Measurements from ENCODE around the gene CYB5RL. TPM values are rescaled to one million over a fixed set of nuclear protein-coding genes. Genes with fewer than 3 reads are reported as not detected.
A peak's percentile ranks its signal among the peaks of the same experiment; 100 is the strongest.

Gene CYB5RL
- total RNA-seq, 2 donors from 2014 or later = 8.2 to 11.0 TPM

DNA sequence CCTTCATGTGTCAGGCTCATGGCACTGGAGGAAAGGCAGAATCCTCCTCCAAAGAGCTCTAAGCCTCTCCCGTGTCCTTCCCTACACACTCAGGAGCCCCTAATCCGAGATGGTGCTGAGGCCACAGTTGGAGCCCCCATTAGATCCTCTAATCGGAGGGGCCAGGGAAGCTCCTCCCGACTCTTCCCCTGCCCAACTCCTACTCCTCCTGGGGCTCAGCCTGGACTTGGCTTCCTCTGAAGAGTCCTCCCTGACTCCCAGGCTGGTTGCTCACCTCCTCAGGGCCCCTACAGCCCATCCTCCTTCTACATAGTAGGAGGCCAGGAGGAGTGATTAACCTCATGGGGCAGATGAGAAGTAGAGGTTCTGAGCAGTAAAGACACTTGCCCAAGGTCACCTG, 25.7 kb downstream of the CYB5RL start:
- Histone ChIP-seq H3K9ac (ENCODE audit: extremely low read depth, low read length, poor library complexity, severe bottlenecking) (no peak overlapping the region), H3K36me3 (ENCODE audit: control insufficient read depth, insufficient read depth, low read length) (no peaks in the 10 kb centered on the region), H3K4me1 (ENCODE audit: control insufficient read depth, insufficient read depth, low read length) (no peaks in the 10 kb centered on the region), H3K27me3 (ENCODE audit: control insufficient read depth, insufficient read depth, low read length, poor library complexity, severe bottlenecking) (no peaks in the 10 kb centered on the region), H3K27ac (ENCODE audit: low read depth, low read length) (peak overlapping the region; percentile 38), H3K9me3 (ENCODE audit: control insufficient read depth, low read length) (no peaks in the 10 kb centered on the region), H3K4me3 (ENCODE audit: low read length) (no peak overlapping the region)
- no peak overlapping the region for H3K27ac Mint-ChIP-seq
- WGBS, 2 experiments (ENCODE audit: insufficient coverage in 1 of 2, insufficient read length in 1 of 2) = 83 to 93% methylated on average over 4 of the region's 4 CpGs
- no peak for DNase-seq
- no peaks in the 10 kb centered on the region for H3K27me3 Mint-ChIP-seq (ENCODE audit: insufficient read depth)
- H3K4me1 Mint-ChIP-seq = no peaks in the 10 kb centered on the region
- no peak overlapping the region for H3K4me3 Mint-ChIP-seq
- TF ChIP-seq, protein P1, sequence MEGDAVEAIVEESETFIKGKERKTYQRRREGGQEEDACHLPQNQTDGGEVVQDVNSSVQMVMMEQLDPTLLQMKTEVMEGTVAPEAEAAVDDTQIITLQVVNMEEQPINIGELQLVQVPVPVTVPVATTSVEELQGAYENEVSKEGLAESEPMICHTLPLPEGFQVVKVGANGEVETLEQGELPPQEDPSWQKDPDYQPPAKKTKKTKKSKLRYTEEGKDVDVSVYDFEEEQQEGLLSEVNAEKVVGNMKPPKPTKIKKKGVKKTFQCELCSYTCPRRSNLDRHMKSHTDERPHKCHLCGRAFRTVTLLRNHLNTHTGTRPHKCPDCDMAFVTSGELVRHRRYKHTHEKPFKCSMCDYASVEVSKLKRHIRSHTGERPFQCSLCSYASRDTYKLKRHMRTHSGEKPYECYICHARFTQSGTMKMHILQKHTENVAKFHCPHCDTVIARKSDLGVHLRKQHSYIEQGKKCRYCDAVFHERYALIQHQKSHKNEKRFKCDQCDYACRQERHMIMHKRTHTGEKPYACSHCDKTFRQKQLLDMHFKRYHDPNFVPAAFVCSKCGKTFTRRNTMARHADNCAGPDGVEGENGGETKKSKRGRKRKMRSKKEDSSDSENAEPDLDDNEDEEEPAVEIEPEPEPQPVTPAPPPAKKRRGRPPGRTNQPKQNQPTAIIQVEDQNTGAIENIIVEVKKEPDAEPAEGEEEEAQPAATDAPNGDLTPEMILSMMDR (conservative IDR thresholded peaks at IDR 0.05) = no peak
- no peaks in the 10 kb centered on the region for H3K9me3 Mint-ChIP-seq
- no peaks in the 10 kb centered on the region for H3K36me3 Mint-ChIP-seq (ENCODE audit: low read depth)

DNA sequence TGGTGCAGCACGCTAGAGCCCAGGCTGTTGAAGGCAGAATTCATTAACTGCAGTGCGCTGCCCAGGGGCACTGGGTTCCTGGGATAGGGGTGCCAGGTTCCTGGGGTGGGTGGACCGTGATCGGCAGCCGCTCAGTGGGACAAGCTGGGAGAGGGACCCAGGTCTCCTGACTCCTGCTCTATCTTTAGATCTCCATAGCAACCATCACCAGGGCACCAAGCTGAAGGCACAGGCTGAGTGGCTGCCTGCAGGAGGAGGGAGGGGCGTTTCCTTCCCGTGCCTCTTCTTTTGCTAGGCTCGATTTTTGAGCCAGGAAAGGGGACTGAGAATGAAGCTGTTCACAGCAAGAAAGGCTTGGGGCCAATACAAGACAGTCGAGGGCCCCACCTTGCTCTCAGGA, 26.1 kb downstream of the CYB5RL start:
- Mint-ChIP-seq H3K4me3 (no peak overlapping the region), H3K27me3 (ENCODE audit: insufficient read depth) (no peaks in the 10 kb centered on the region)
- 80 to 81% methylated on average over 2 to 9 of the region's 9 CpGs for WGBS, 2 experiments (ENCODE audit: insufficient coverage in 1 of 2, insufficient read length in 1 of 2)

DNA sequence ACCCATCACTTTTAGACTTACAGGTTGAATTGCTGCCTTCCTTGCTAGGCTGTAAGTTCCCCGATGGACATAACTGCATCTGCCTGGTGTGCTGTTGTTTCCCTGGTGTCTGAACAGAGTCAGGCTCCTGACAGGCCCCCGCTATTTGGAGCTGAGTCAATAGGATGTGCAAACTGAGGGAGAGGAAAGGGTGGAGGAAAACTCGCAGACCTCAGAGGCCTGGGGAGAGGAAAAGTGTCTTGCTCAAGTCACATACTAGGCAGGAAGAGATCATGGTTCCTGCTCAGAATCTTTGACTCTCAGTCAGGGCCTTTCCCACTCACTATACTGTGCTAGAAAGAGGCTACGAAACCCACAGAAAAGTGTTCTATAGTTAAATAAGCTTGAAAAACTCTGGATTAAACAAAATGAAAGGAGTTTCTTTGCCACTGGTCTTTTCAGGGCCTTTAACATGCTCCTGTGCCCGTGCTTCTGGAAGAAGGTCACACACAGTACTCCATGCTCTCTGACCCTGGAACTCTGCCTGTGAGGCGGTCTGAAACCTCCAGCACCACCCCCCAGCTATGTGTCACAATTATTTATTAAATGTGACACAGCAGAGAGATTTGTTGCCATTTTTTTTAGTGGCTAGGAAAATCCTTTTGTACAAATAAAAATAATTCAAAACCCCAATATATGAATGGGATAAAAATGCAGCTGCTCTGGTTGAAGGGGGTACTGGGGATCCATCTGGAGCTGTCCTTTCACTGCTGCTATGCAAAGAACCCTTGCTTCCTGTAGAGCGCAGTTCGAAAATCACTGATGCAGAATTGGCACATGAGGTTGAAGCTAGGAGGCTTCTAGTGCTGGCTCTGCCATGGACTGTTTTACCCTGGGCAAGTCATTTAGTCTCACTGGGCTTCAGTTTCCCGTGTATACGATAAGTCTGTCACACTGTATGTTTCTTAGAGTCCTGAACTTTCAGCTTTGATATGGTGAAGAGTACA, 26.9 kb downstream of the CYB5RL start:
- Mint-ChIP-seq H3K27me3 (ENCODE audit: insufficient read depth) (no peaks in the 10 kb centered on the region), H3K9me3 (no peaks in the 10 kb centered on the region), H3K36me3 (ENCODE audit: low read depth) (no peaks in the 10 kb centered on the region), H3K4me3 (no peak overlapping the region), H3K27ac (no peak overlapping the region), H3K4me1 (no peaks in the 10 kb centered on the region)
- DNase-seq = no peak
- 88 to 94% methylated on average over 8 to 10 of the region's 10 CpGs for whole genome bisulfite sequencing, 2 experiments (ENCODE audit: insufficient coverage in 1 of 2, insufficient read length in 1 of 2)
- H3K4me3 ChIP-seq (ENCODE audit: low read length) = no peak overlapping the region
- no peaks in the 10 kb centered on the region for H3K4me1 ChIP-seq (ENCODE audit: control insufficient read depth, insufficient read depth, low read length)
- H3K27ac ChIP-seq (ENCODE audit: low read depth, low read length) = peak overlapping the region; percentile 60
- TF ChIP-seq, protein P1 (conservative IDR thresholded peaks at IDR 0.05) = no peak
- H3K36me3 ChIP-seq (ENCODE audit: control insufficient read depth, insufficient read depth, low read length) = no peaks in the 10 kb centered on the region
- no peaks in the 10 kb centered on the region for H3K27me3 ChIP-seq (ENCODE audit: control insufficient read depth, insufficient read depth, low read length, poor library complexity, severe bottlenecking)
- no peaks in the 10 kb centered on the region for H3K9me3 ChIP-seq (ENCODE audit: control insufficient read depth, low read length)
- no peak overlapping the region for H3K9ac ChIP-seq (ENCODE audit: extremely low read depth, low read length, poor library complexity, severe bottlenecking)

More for the DNA sequence above, 26.1 kb downstream of the CYB5RL start:
- Histone ChIP-seq H3K9ac (ENCODE audit: extremely low read depth, low read length, poor library complexity, severe bottlenecking) (no peak overlapping the region), H3K4me3 (ENCODE audit: low read length) (no peak overlapping the region), H3K4me1 (ENCODE audit: control insufficient read depth, insufficient read depth, low read length) (no peaks in the 10 kb centered on the region), H3K9me3 (ENCODE audit: control insufficient read depth, low read length) (no peaks in the 10 kb centered on the region), H3K27ac (ENCODE audit: low read depth, low read length) (peak overlapping the region; percentile 38), H3K36me3 (ENCODE audit: control insufficient read depth, insufficient read depth, low read length) (no peaks in the 10 kb centered on the region), H3K27me3 (ENCODE audit: control insufficient read depth, insufficient read depth, low read length, poor library complexity, severe bottlenecking) (no peaks in the 10 kb centered on the region)
- Mint-ChIP-seq H3K4me1 (no peaks in the 10 kb centered on the region), H3K36me3 (ENCODE audit: low read depth) (no peaks in the 10 kb centered on the region), H3K9me3 (no peaks in the 10 kb centered on the region), H3K27ac (no peak overlapping the region)
- TF ChIP-seq, protein P1 (conservative IDR thresholded peaks at IDR 0.05) = no peak
- no peak for DNase-seq
